Neutrophil (primary cell): Measurements from ENCODE around the gene SIAH1.
"Not testable (repeated sequence)": the region's sequence is repeated elsewhere in the genome, so short reads cannot be mapped to it uniquely, and the experiment has no call there.

Experiments used
- H3K27ac ChIP-seq: fragments of 200-600 bp; sonication (generic); 2 replicates; pipeline ENCODE4 v1.5.1; 2016; ENCODE audit warnings: mild to moderate bottlenecking, moderate library complexity
- H3K27me3 ChIP-seq: fragments of 200-600 bp; sonication (generic); 2 replicates; pipeline ENCODE4 v1.6.0; 2016; ENCODE audit warnings: mild to moderate bottlenecking
- H3K36me3 ChIP-seq: fragments of 200-600 bp; sonication (generic); 2 replicates; pipeline ENCODE4 v1.5.1; 2017
- H3K4me1 ChIP-seq, 2 experiments: fragments of 200-600 bp in 1 of 2; sonication (generic) in 1 of 2; 1 replicate in 1 of 2; 2 replicates in 1 of 2; pipeline versions ENCODE4 v1.5.1 to v1.6.1; 2013 to 2016; ENCODE audit warnings: low read depth in 1 of 2, low read length in 1 of 2, mild to moderate bottlenecking in 1 of 2, moderate library complexity in 1 of 2; ENCODE audit not compliant: control insufficient read depth in 1 of 2, insufficient read depth in 1 of 2
- H3K4me3 ChIP-seq, 2 experiments: fragments of 200-600 bp in 1 of 2; sonication (generic) in 1 of 2; 1 replicate in 1 of 2; 2 replicates in 1 of 2; pipeline ENCODE4 v1.5.1; 2013 to 2016; ENCODE audit warnings: low read depth in 1 of 2, low read length in 1 of 2, mild to moderate bottlenecking in 1 of 2, moderate library complexity in 1 of 2
- H3K9me3 ChIP-seq: fragments of 200-600 bp; sonication (generic); 2 replicates; pipeline ENCODE4 v1.5.1; 2016
- CTCF ChIP-seq: fragments of 200-600 bp; sonication (generic); IDR thresholded peaks from 2 replicates; pipeline ENCODE4 v1.5.1; 2016; ENCODE audit warnings: antibody characterized with exemption

The SIAH1 gene

GRCh38 chr16:48372744-48373143 lies 12.5 kb downstream of the SIAH1 start:
- Histone ChIP-seq H3K9me3 (no peaks in the 10 kb centered on the region), H3K4me1 (peaks cover 25 to 27% of the 10 kb centered on the region in 2 experiments), H3K36me3 (no peaks in the 10 kb centered on the region), H3K27me3 (no peaks in the 10 kb centered on the region), H3K27ac (no peak overlapping the region), H3K4me3 (no peak overlapping the region)
- no peak for TF ChIP-seq CTCF

GRCh38 chr16:48371393-48371780 lies 13.8 kb downstream of the SIAH1 start:
- TF ChIP-seq CTCF, result no peak
- Histone ChIP-seq H3K4me1 (peaks cover 26 to 27% of the 10 kb centered on the region in 2 experiments), H3K9me3 (no peaks in the 10 kb centered on the region), H3K36me3 (no peaks in the 10 kb centered on the region), H3K4me3 (no peak overlapping the region), H3K27me3 (no peaks in the 10 kb centered on the region), H3K27ac (no peak overlapping the region)

GRCh38 chr16:48370668-48371392 lies 14.4 kb downstream of the SIAH1 start:
- H3K36me3 ChIP-seq, H3K27me3 ChIP-seq, H3K9me3 ChIP-seq, H3K27ac ChIP-seq, H3K4me3 ChIP-seq: not testable (repeated sequence)
- H3K4me1 ChIP-seq, result peaks cover 26 to 29% of the 10 kb centered on the region in 2 experiments

GRCh38 chr16:48370229-48370628 lies 15.0 kb downstream of the SIAH1 start:
- H3K4me1 ChIP-seq, result peaks cover 32% of the 10 kb centered on the region in 2 experiments
- TF ChIP-seq CTCF, result no peak

GRCh38 chr16:48369765-48370164 lies 15.4 kb downstream of the SIAH1 start:
- no peaks in the 10 kb centered on the region for H3K27me3 ChIP-seq
- peaks cover 36 to 37% of the 10 kb centered on the region in 2 experiments for H3K4me1 ChIP-seq
- H3K9me3 ChIP-seq, result no peaks in the 10 kb centered on the region
- no peak overlapping the region for H3K27ac ChIP-seq
- no peak for TF ChIP-seq CTCF
- H3K4me3 ChIP-seq, result no peak overlapping the region
- no peaks in the 10 kb centered on the region for H3K36me3 ChIP-seq

More at GRCh38 chr16:48370229-48370628, 15.0 kb downstream of the SIAH1 start:
- no peaks in the 10 kb centered on the region for H3K9me3 ChIP-seq
- H3K36me3 ChIP-seq, result no peaks in the 10 kb centered on the region
- no peak overlapping the region for H3K4me3 ChIP-seq
- H3K27ac ChIP-seq, result no peak overlapping the region
- no peaks in the 10 kb centered on the region for H3K27me3 ChIP-seq

GRCh38 chr16:48367441-48368049 lies 17.7 kb downstream of the SIAH1 start:
- peak overlapping the region; percentile 86 for H3K27ac ChIP-seq
- H3K9me3 ChIP-seq, result no peaks in the 10 kb centered on the region
- no peaks in the 10 kb centered on the region for H3K36me3 ChIP-seq
- H3K4me3 ChIP-seq, result no peak overlapping the region
- H3K4me1 ChIP-seq, result peaks cover 27 to 29% of the 10 kb centered on the region in 2 experiments
- H3K27me3 ChIP-seq, result no peaks in the 10 kb centered on the region
- no peak for TF ChIP-seq CTCF
